Measurements from ENCODE around the gene CYP27B1. TPM values are rescaled to one million over a fixed set of nuclear protein-coding genes. Genes with fewer than 3 reads are reported as not detected.
"Not testable (repeated sequence)": the region's sequence is repeated elsewhere in the genome, so short reads cannot be mapped to it uniquely, and the experiment has no call there.

Gene CYP27B1
- total RNA-seq, 1 donor from 2014 or later = 5.2 TPM

GRCh38 chr12:57777367-57777766 is 10.5 kb upstream of the CYP27B1 start:
- Histone ChIP-seq H3K27me3 (ENCODE audit: control insufficient read depth, insufficient read depth, low read length) (no peaks in the 10 kb centered on the region), H3K36me3 (ENCODE audit: control insufficient read depth, insufficient read depth, low read length) (no peaks in the 10 kb centered on the region), H3K4me3 (ENCODE audit: low read depth, low read length) (no peak overlapping the region)
- no peak for TF ChIP-seq CTCF (IDR thresholded peaks at IDR 0.05; ENCODE audit: insufficient read depth, low read length, poor library complexity, severe bottlenecking)
- DNase-seq (ENCODE audit: low read depth) = no peak

GRCh38 chr12:57776247-57776587 is 9.3 kb upstream of the CYP27B1 start:
- no peak overlapping the region for H3K4me3 ChIP-seq (ENCODE audit: low read depth, low read length)
- no peaks in the 10 kb centered on the region for H3K27me3 ChIP-seq (ENCODE audit: control insufficient read depth, insufficient read depth, low read length)
- DNase-seq (ENCODE audit: low read depth) = no peak
- no peaks in the 10 kb centered on the region for H3K36me3 ChIP-seq (ENCODE audit: control insufficient read depth, insufficient read depth, low read length)
- no peak for TF ChIP-seq CTCF (IDR thresholded peaks at IDR 0.05; ENCODE audit: insufficient read depth, low read length, poor library complexity, severe bottlenecking)

GRCh38 chr12:57775563-57776246 is 8.8 kb upstream of the CYP27B1 start:
- no peak overlapping the region for H3K4me3 ChIP-seq (ENCODE audit: low read depth, low read length)
- H3K36me3 ChIP-seq (ENCODE audit: control insufficient read depth, insufficient read depth, low read length) = no peaks in the 10 kb centered on the region
- H3K27me3 ChIP-seq (ENCODE audit: control insufficient read depth, insufficient read depth, low read length) = no peaks in the 10 kb centered on the region
- peak; percentile 2 for TF ChIP-seq CTCF (IDR thresholded peaks at IDR 0.05; ENCODE audit: insufficient read depth, low read length, poor library complexity, severe bottlenecking)
- no peak for DNase-seq (ENCODE audit: low read depth)

- TF ChIP-seq CTCF (IDR thresholded peaks at IDR 0.05; ENCODE audit: insufficient read depth, low read length, poor library complexity, severe bottlenecking) = no peak
- no peaks in the 10 kb centered on the region for H3K36me3 ChIP-seq (ENCODE audit: control insufficient read depth, insufficient read depth, low read length)
- no peak overlapping the region for H3K4me3 ChIP-seq (ENCODE audit: low read depth, low read length)
- H3K27me3 ChIP-seq (ENCODE audit: control insufficient read depth, insufficient read depth, low read length) = no peaks in the 10 kb centered on the region
- no peak for DNase-seq (ENCODE audit: low read depth)
Observed at GRCh38 chr12:57775044-57775443, 8.2 kb upstream of the CYP27B1 start.

- DNase-seq (ENCODE audit: low read depth); H3K4me3 ChIP-seq (ENCODE audit: low read depth, low read length); H3K36me3 ChIP-seq (ENCODE audit: control insufficient read depth, insufficient read depth, low read length); H3K27me3 ChIP-seq (ENCODE audit: control insufficient read depth, insufficient read depth, low read length): not testable (repeated sequence)
Observed at GRCh38 chr12:57774634-57775033, 7.8 kb upstream of the CYP27B1 start.

- Histone ChIP-seq H3K36me3 (ENCODE audit: control insufficient read depth, insufficient read depth, low read length) (no peaks in the 10 kb centered on the region), H3K27me3 (ENCODE audit: control insufficient read depth, insufficient read depth, low read length) (no peaks in the 10 kb centered on the region), H3K4me3 (ENCODE audit: low read depth, low read length) (peak within 1 kb of the TSS; percentile 70)
- TF ChIP-seq CTCF (IDR thresholded peaks at IDR 0.05; ENCODE audit: insufficient read depth, low read length, poor library complexity, severe bottlenecking) = no peak
- no peak for DNase-seq (ENCODE audit: low read depth)
Observed at GRCh38 chr12:57772429-57773322, 5.8 kb upstream of the CYP27B1 start, which contains the start of gene EEF1AKMT3. Gene EEF1AKMT3, plus strand, starts transcription at chr12:57772614. Its CDS starts 111 bp downstream, at chr12:57772725.

All from kidney epithelial cell (primary cell).